DMS53 treated with DMSO at 0.1 percent for 48 hours (cell line): Measurements from ENCODE around the gene COQ3.
A peak's percentile ranks its signal among the peaks of the same experiment; 100 is the strongest.
"Not testable (repeated sequence)": the region's sequence is repeated elsewhere in the genome, so short reads cannot be mapped to it uniquely, and the experiment has no call there.

Experiments used
- DNase-seq: peaks from one replicate; lab custom pipeline; 2025; ENCODE audit not compliant: unreplicated experiment; lab: John Stamatoyannopoulos, UW

The COQ3 gene

GRCh38 chr6:99390896-99391295 lies 3.1 kb downstream of the COQ3 start:
- no peak for DNase-seq

GRCh38 chr6:99384507-99384906 lies 9.5 kb downstream of the COQ3 start:
- no peak for DNase-seq

GRCh38 chr6:99378636-99379035 lies 15.4 kb downstream of the COQ3 start:
- no peak for DNase-seq

- no peak for DNase-seq
Measured at GRCh38 chr6:99369533-99369932, 24.5 kb downstream of the COQ3 start.

GRCh38 chr6:99366852-99367251 lies 27.1 kb downstream of the COQ3 start:
- no peak for DNase-seq

GRCh38 chr6:99364026-99364425 lies 30.0 kb downstream of the COQ3 start:
- no peak for DNase-seq

- DNase-seq: no peak
Measured at GRCh38 chr6:99362678-99363268, 31.2 kb downstream of the COQ3 start.

- DNase-seq: no peak
Measured at GRCh38 chr6:99359800-99360199, 34.2 kb downstream of the COQ3 start.

GRCh38 chr6:99356641-99357040 lies 37.4 kb downstream of the COQ3 start:
- no peak for DNase-seq

GRCh38 chr6:99354983-99355382 lies 39.0 kb downstream of the COQ3 start:
- no peak for DNase-seq

- DNase-seq: no peak
Measured at GRCh38 chr6:99353126-99353525, 40.9 kb downstream of the COQ3 start.

- no peak for DNase-seq
Measured at GRCh38 chr6:99350573-99350972, 43.4 kb downstream of the COQ3 start.

GRCh38 chr6:99349171-99350141 lies 44.5 kb downstream of the COQ3 start, which contains the start of gene FAXC:
FAXC (minus strand) TSS chr6:99349674; CDS start chr6:99349372, 302 bp downstream.
- peak; percentile 13 for DNase-seq

GRCh38 chr6:99348288-99349170 lies 45.5 kb downstream of the COQ3 start:
- no peak for DNase-seq

GRCh38 chr6:99347804-99348203 lies 46.2 kb downstream of the COQ3 start:
- no peak for DNase-seq

- DNase-seq: no peak
Measured at GRCh38 chr6:99346595-99346994, 47.4 kb downstream of the COQ3 start.

- DNase-seq: no peak
Measured at GRCh38 chr6:99345164-99345563, 48.8 kb downstream of the COQ3 start.

- no peak for DNase-seq
Measured at GRCh38 chr6:99344289-99344688, 49.7 kb downstream of the COQ3 start.

- DNase-seq: peak; percentile 17
Measured at GRCh38 chr6:99341862-99342455, 52.0 kb downstream of the COQ3 start.

GRCh38 chr6:99338188-99338587 lies 55.8 kb downstream of the COQ3 start:
- no peak for DNase-seq

- not testable (repeated sequence) for DNase-seq
Measured at GRCh38 chr6:99335298-99335697, 58.7 kb downstream of the COQ3 start.
